ENCODE measurements around the gene SH3RF1. TPM values are rescaled to one million over a fixed set of nuclear protein-coding genes. Genes with fewer than 3 reads are reported as not detected.

The SH3RF1 gene
- total and polyA plus RNA-seq, 11 donors = 1.7 to 17.2 (median 8.9) TPM

GRCh38 chr4:169313732-169314131, 43.0 kb upstream of the SH3RF1 start:
- Histone ChIP-seq H3K9me3 (no peaks in the 10 kb centered on the region), H3K4me3 (no peak overlapping the region), H3K27ac (no peak overlapping the region), H3K36me3 (no peaks in the 10 kb centered on the region), H3K27me3 (no peaks in the 10 kb centered on the region), H3K4me1 (peaks cover 6 to 25% (median 19%) of the 10 kb centered on the region in 12 donors)
- WGBS, 4 donors = 85 to 94% (median 91%) methylated on average over 2 of the region's 2 CpGs
- intact Hi-C loops (cut with DNase I) = loop anchor here in 6 of 10 donors (2.0 to 10.0 kb wide), 7 partner anchors 41 to 291 kb away; partner anchors contain the start of gene SH3RF1 (in 2 of the 6)
- TF ChIP-seq POLR2A (IDR thresholded peaks at IDR 0.05) = no peak
- no peak for TF ChIP-seq CTCF (IDR thresholded peaks at IDR 0.05)
- ATAC-seq = no peak
- DNase-seq = no peak

- DNase-seq (no peak), ATAC-seq (no peak)
- no peaks in the 10 kb centered on the region for H3K36me3 ChIP-seq
- H3K9me3 ChIP-seq = no peaks in the 10 kb centered on the region
- 91 to 92% (median 91%) methylated on average over 6 of the region's 6 CpGs for whole genome bisulfite sequencing, 4 donors
- no peak overlapping the region for H3K27ac ChIP-seq
- no peak for TF ChIP-seq CTCF (IDR thresholded peaks at IDR 0.05)
- no peak for TF ChIP-seq POLR2A (IDR thresholded peaks at IDR 0.05)
- no peaks in the 10 kb centered on the region for H3K27me3 ChIP-seq
- H3K4me1 ChIP-seq = peaks cover 6 to 25% (median 19%) of the 10 kb centered on the region in 12 donors
- no peak overlapping the region for H3K4me3 ChIP-seq
- intact Hi-C loops (cut with DNase I) = loop anchor here in 6 of 10 donors (2.0 to 10.0 kb wide), 7 partner anchors 41 to 291 kb away; partner anchors contain the start of gene SH3RF1 (in 2 of the 6)
These were observed 42.1 kb upstream of the SH3RF1 start for GRCh38 chr4:169312690-169313422.

- WGBS, 4 donors = 58 to 66% (median 62%) methylated on average over 12 of the region's 12 CpGs
- H3K27me3 ChIP-seq = no peaks in the 10 kb centered on the region
- TF ChIP-seq CTCF (IDR thresholded peaks at IDR 0.05) = peak; percentile 47 to 76 (median 58)
- TF ChIP-seq POLR2A (IDR thresholded peaks at IDR 0.05) = no peak
- no peaks in the 10 kb centered on the region for H3K9me3 ChIP-seq
- H3K4me1 ChIP-seq = peaks cover 6 to 25% (median 19%) of the 10 kb centered on the region in 12 donors
- intact Hi-C loops (cut with DNase I) = loop anchor here in 6 of 10 donors (2.0 to 10.0 kb wide), 7 partner anchors 40 to 290 kb away; partner anchors contain the start of gene SH3RF1 (in 2 of the 6)
- no peak overlapping the region for H3K27ac ChIP-seq
- peak; percentile 39 to 87 (median 84) for ATAC-seq
- DNase-seq = peak in 2 of 5 donors; percentile 32 to 40
- H3K4me3 ChIP-seq = no peak overlapping the region
- H3K36me3 ChIP-seq = no peaks in the 10 kb centered on the region
These were observed 41.0 kb upstream of the SH3RF1 start for GRCh38 chr4:169311643-169312365.
